Suprapubic skin (tissue), 4 donors: Measurements from ENCODE around the gene SSTR4. TPM values are rescaled to one million over a fixed set of nuclear protein-coding genes. Genes with fewer than 3 reads are reported as not detected.

Source experiments
- DNase-seq, 2 donors: peaks; one replicate each; pipeline ENCODE4 v3.0.0-alpha.2; 2019; ENCODE audit warnings: low spot score in 2 of 2
- H3K27ac ChIP-seq: fragments of 200-600 bp; sonication (generic); one replicate; pipeline ENCODE4 v1.5.1; 2019
- H3K27me3 ChIP-seq: fragments of 200-600 bp; sonication (generic); one replicate; pipeline ENCODE4 v1.5.1; 2019
- H3K36me3 ChIP-seq: fragments of 200-600 bp; sonication (generic); one replicate; pipeline ENCODE4 v1.5.1; 2019
- H3K4me1 ChIP-seq: fragments of 200-600 bp; sonication (generic); one replicate; pipeline ENCODE4 v1.5.1; 2019
- H3K4me3 ChIP-seq: fragments of 200-600 bp; sonication (generic); one replicate; pipeline ENCODE4 v1.5.1; 2019; ENCODE audit warnings: mild to moderate bottlenecking
- H3K9me3 ChIP-seq: fragments of 200-600 bp; sonication (generic); one replicate; pipeline ENCODE4 v1.5.1; 2019
- CTCF ChIP-seq, 2 donors: fragments of 200-600 bp in 1 of 2; fragments of 450-650 bp in 1 of 2; sonication (generic) in 1 of 2; IDR thresholded peaks; one replicate each; pipeline ENCODE4 v1.5.1; 2016 to 2019; ENCODE audit warnings: antibody characterized with exemption in 2 of 2, mild to moderate bottlenecking in 1 of 2, moderate library complexity in 1 of 2
- EP300 ChIP-seq: sonication (generic); formaldehyde crosslinking; IDR thresholded peaks from one replicate; pipeline ENCODE4 v1.6.1; 2017; ENCODE audit warnings: antibody characterized with exemption
- POLR2A ChIP-seq, 2 donors: fragments of 450-650 bp; IDR thresholded peaks; one replicate each; pipeline ENCODE4 v1.6.1; 2017; ENCODE audit warnings: antibody characterized with exemption in 2 of 2, mild to moderate bottlenecking in 2 of 2, moderate library complexity in 2 of 2
- POLR2AphosphoS5 ChIP-seq, 3 donors: sonication (generic); formaldehyde crosslinking; IDR thresholded peaks; one replicate each; pipeline ENCODE4 v1.6.1; 2017; ENCODE audit warnings: antibody characterized with exemption in 3 of 3
- WGBS: methylation state at CpG from one replicate; pipeline ENCODE4 v1.1.5; 2018; 5-methylcytosine and 5-hydroxymethylcytosine counted together
- total RNA-seq, 4 donors: library from RNA; depleted of rRNA; stranded (reverse); fragments of >200 nt; gene quantifications; one replicate each; pipeline ENCODE4 v1.1.0, GENCODE V29; 2016

SSTR4 gene
- total RNA-seq, 4 donors from 2014 or later, result not detected

- Histone ChIP-seq H3K4me3 (no peak overlapping the region), H3K36me3 (no peaks in the 10 kb centered on the region), H3K9me3 (no peaks in the 10 kb centered on the region), H3K27ac (no peak overlapping the region), H3K4me1 (peaks cover 22% of the 10 kb centered on the region), H3K27me3 (peaks cover 28% of the 10 kb centered on the region)
- DNase-seq, result no peak
- WGBS, result 48% methylated on average over 3 of the region's 3 CpGs
- TF ChIP-seq CTCF (IDR thresholded peaks at IDR 0.05), result no peak
- TF ChIP-seq POLR2AphosphoS5 (IDR thresholded peaks at IDR 0.05), result no peak
- TF ChIP-seq POLR2A (IDR thresholded peaks at IDR 0.05), result no peak
- TF ChIP-seq EP300, result no peak
Measured at GRCh38 chr20:23042270-23042669, 7.2 kb downstream of the SSTR4 start.

DNA sequence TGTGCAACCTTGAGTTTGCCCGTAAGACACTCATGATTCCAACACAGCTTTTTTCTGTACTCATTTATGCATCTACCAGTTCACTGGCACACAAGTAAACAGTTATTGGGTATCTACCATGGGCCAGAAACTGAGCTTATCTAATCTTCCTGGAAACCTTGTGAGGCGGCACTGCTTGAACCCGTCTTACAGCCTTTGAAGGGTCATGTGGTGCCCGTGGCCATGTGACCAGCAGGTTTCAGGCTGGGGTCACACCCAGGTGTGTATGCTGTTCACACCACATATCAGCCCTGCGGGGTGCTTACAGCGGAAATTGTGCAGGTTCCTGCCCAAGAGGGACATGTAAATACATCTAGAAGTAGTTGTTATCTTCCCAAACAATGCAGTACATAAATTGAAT, 8.3 kb downstream of the SSTR4 start:
- Histone ChIP-seq H3K9me3 (no peaks in the 10 kb centered on the region), H3K4me1 (peaks cover 33% of the 10 kb centered on the region), H3K36me3 (no peaks in the 10 kb centered on the region), H3K27me3 (peaks cover 35% of the 10 kb centered on the region), H3K4me3 (no peak overlapping the region), H3K27ac (no peak overlapping the region)
- no peak for DNase-seq
- 76% methylated on average over 6 of the region's 6 CpGs for WGBS
- no peak for TF ChIP-seq POLR2AphosphoS5 (IDR thresholded peaks at IDR 0.05)
- TF ChIP-seq EP300, result no peak
- TF ChIP-seq POLR2A (IDR thresholded peaks at IDR 0.05), result no peak
- no peak for TF ChIP-seq CTCF (IDR thresholded peaks at IDR 0.05)

DNA sequence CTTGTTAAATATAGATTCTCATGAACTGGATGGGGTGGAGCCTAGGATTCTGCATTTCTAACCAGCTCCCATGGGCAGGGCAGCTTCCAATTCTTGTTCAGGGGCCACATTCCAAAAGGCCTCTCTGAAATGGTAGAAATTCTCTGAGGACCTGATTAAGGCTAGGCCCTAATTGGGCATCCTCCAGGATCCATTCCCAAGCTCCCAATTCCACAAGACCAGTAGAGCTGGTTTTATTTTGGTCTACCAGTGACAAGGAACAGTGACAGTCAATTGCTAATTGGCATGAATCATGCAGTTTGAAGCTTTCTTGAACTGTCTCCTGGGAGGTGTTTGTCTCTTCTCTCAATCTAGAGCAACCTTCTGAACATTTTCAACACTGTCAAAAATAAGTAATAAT, 11.3 kb downstream of the SSTR4 start:
- Histone ChIP-seq H3K36me3 (no peaks in the 10 kb centered on the region), H3K4me1 (peaks cover 64% of the 10 kb centered on the region), H3K4me3 (peak overlapping the region; percentile 69), H3K27me3 (peaks cover 29% of the 10 kb centered on the region), H3K9me3 (no peaks in the 10 kb centered on the region), H3K27ac (no peak overlapping the region)
- TF ChIP-seq POLR2AphosphoS5 (IDR thresholded peaks at IDR 0.05) (no peak), CTCF (IDR thresholded peaks at IDR 0.05) (no peak), EP300 (no peak), POLR2A (IDR thresholded peaks at IDR 0.05) (no peak)
- no peak for DNase-seq

DNA sequence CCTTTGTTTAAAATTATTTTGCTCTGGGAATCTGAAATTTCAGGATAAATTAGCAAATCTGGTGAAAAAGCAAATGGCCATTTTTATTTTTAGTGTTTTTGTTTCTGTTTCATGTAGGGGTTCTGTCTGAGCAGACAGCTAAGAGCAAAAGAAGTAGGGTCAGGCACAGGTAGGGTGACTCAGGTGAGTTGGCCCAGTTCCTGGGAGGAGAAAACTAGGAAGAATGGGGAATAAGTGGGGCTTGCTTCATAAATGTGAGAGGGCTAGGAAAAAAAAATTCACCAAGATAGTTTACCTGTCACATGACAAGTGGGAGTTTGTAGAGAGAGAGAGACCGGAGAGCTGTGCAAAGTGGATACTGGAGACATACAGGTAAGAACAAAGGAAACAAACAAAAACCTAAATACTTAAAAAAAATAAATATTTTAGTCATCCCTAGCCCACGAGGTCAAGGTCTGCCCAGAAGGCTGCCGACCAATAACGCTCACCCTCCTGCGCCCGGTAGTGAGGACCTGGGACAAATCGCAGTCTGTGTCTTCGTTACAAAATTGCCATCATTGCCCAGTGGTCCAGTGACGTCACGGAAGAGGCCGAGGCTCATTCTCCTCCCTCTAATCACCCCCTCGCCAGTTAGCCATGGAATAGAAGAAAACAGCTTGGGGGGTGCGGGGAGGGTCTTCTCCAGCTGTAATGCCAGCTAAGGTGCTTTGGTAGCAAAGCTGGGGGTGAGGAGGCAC, 12.1 kb downstream of the SSTR4 start:
- TF ChIP-seq POLR2AphosphoS5 (IDR thresholded peaks at IDR 0.05), result no peak
- no peak for TF ChIP-seq POLR2A (IDR thresholded peaks at IDR 0.05)
- TF ChIP-seq CTCF (IDR thresholded peaks at IDR 0.05), result no peak
- no peak for TF ChIP-seq EP300
- Histone ChIP-seq H3K9me3 (no peaks in the 10 kb centered on the region), H3K36me3 (no peaks in the 10 kb centered on the region), H3K4me3 (peak overlapping the region; percentile 69), H3K4me1 (peaks cover 71% of the 10 kb centered on the region), H3K27ac (peak overlapping the region; percentile 95), H3K27me3 (peaks cover 29% of the 10 kb centered on the region)
- DNase-seq, result no peak
- 64% methylated on average over 13 of the region's 13 CpGs for WGBS

GRCh38 chr20:23047738-23048214, 12.7 kb downstream of the SSTR4 start:
- peak overlapping the region; percentile 69 for H3K4me3 ChIP-seq
- TF ChIP-seq POLR2AphosphoS5 (IDR thresholded peaks at IDR 0.05) (no peak), CTCF (IDR thresholded peaks at IDR 0.05) (no peak), POLR2A (IDR thresholded peaks at IDR 0.05) (no peak)
- peaks cover 29% of the 10 kb centered on the region for H3K27me3 ChIP-seq
- no peak for DNase-seq
- H3K4me1 ChIP-seq, result peaks cover 71% of the 10 kb centered on the region
- no peaks in the 10 kb centered on the region for H3K36me3 ChIP-seq
- no peaks in the 10 kb centered on the region for H3K9me3 ChIP-seq
- 16% methylated on average over 18 of the region's 47 CpGs for WGBS
- H3K27ac ChIP-seq, result peak overlapping the region; percentile 95
